Measurements from ENCODE around the gene CEP78. TPM values are rescaled to one million over a fixed set of nuclear protein-coding genes. Genes with fewer than 3 reads are reported as not detected.

The CEP78 gene
- total RNA-seq, 1 donor from 2014 or later = 9.3 TPM

DNA sequence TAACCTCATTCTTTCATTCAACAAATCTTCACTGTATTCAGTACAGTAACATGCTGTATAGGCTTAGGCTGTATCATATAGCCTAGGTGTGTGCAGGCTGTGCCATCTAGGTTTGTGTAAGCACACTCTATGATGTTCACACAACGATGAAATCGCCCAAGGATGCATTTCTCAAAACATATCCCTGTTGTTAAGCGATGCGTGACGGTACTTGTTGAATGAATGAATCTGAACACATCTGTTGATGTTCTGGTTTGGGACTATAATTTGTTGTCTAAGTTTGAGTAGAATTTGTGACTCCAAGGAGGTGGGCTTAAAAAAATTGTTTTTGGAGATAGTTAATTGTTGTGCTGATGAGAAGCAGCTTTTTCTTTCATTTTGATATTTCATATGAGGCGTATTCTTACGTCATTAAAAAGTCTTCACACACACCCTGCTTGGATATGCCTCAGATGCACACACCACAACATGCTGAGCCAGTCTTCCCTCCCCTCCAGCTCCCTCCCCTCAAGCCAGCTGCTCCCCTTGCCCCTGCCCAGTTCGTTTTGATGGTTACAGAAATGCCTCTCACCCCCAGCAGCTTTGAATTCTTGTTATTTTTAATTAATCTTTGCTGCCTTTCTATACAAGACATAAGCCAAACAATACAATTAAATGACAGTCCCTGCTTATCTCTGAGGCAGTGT is 55.5 kb downstream of the CEP78 start:
- Histone ChIP-seq H3K4me3 (no peak overlapping the region), H3K9me3 (no peaks in the 10 kb centered on the region), H3K4me1 (peaks cover 9% of the 10 kb centered on the region), H3K27ac (no peak overlapping the region), H3K27me3 (no peaks in the 10 kb centered on the region), H3K36me3 (no peaks in the 10 kb centered on the region)
- no peak for DNase-seq (ENCODE audit: extremely low spot score in 2 of 2)
- intact Hi-C loops (cut with DNase I) = no loop called here
- TF ChIP-seq, protein P1, sequence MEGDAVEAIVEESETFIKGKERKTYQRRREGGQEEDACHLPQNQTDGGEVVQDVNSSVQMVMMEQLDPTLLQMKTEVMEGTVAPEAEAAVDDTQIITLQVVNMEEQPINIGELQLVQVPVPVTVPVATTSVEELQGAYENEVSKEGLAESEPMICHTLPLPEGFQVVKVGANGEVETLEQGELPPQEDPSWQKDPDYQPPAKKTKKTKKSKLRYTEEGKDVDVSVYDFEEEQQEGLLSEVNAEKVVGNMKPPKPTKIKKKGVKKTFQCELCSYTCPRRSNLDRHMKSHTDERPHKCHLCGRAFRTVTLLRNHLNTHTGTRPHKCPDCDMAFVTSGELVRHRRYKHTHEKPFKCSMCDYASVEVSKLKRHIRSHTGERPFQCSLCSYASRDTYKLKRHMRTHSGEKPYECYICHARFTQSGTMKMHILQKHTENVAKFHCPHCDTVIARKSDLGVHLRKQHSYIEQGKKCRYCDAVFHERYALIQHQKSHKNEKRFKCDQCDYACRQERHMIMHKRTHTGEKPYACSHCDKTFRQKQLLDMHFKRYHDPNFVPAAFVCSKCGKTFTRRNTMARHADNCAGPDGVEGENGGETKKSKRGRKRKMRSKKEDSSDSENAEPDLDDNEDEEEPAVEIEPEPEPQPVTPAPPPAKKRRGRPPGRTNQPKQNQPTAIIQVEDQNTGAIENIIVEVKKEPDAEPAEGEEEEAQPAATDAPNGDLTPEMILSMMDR (IDR thresholded peaks at IDR 0.05) = no peak
- TF ChIP-seq POLR2A (IDR thresholded peaks at IDR 0.05) (no peak), POLR2AphosphoS5 (IDR thresholded peaks at IDR 0.05; ENCODE audit: insufficient read depth in 1 of 2, low read depth in 1 of 2) (no peak)

- TF ChIP-seq POLR2AphosphoS5 (IDR thresholded peaks at IDR 0.05; ENCODE audit: insufficient read depth in 1 of 2, low read depth in 1 of 2) (no peak), POLR2A (IDR thresholded peaks at IDR 0.05) (no peak)
- TF ChIP-seq, protein P1 (IDR thresholded peaks at IDR 0.05) = no peak
- Histone ChIP-seq H3K27ac (no peak overlapping the region), H3K4me3 (no peak overlapping the region), H3K36me3 (no peaks in the 10 kb centered on the region), H3K9me3 (no peaks in the 10 kb centered on the region), H3K27me3 (no peaks in the 10 kb centered on the region), H3K4me1 (peaks cover 14% of the 10 kb centered on the region)
- intact Hi-C loops (cut with DNase I) = no loop called here
- no peak for DNase-seq (ENCODE audit: extremely low spot score in 2 of 2)
Observed at GRCh38 chr9:78292026-78292425, 56.2 kb downstream of the CEP78 start.

DNA sequence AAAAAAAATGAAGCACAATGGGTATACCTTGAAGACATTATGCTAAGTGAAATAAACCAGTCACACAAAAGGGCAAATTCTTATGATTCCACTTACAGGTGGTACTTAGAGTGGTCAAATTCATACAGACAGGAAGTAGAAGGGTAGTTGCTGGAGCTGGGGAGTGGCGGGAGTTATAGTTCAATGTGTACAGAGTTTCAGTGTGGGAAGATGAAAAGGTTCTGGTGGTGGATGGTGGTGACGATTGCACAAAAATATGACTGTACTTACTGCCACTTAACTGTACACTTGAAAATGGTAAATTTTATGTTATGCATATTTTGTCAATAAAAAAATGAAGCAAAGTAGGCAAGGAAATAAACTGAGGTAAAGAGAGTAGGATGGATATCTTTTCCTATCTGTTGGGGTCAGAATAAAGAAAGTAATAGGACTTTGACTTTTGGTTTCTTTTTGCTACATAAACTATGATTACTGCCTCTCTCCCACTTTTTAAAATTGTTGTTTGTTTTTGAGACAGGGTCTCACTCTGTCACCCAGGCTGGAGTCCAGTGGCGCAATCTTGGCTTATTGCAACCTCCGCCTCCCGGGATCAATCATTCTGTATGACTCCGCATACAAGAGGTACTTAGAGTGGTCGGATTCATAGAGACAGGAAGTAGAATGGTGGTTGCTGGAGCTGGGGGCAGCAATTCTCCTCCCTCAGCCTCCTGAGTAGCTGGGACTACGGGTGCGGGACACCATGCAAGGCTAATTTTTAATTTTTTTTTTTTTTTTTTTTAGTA is 57.0 kb downstream of the CEP78 start:
- intact Hi-C loops (cut with DNase I) = no loop called here
- no peaks in the 10 kb centered on the region for H3K9me3 ChIP-seq
- no peaks in the 10 kb centered on the region for H3K36me3 ChIP-seq
- TF ChIP-seq, protein P1 (IDR thresholded peaks at IDR 0.05) = no peak
- TF ChIP-seq POLR2A (IDR thresholded peaks at IDR 0.05) (no peak), POLR2AphosphoS5 (IDR thresholded peaks at IDR 0.05; ENCODE audit: insufficient read depth in 1 of 2, low read depth in 1 of 2) (no peak)
- no peak for DNase-seq (ENCODE audit: extremely low spot score in 2 of 2)
- no peak overlapping the region for H3K4me3 ChIP-seq
- no peak overlapping the region for H3K27ac ChIP-seq
- H3K4me1 ChIP-seq = peaks cover 23% of the 10 kb centered on the region
- H3K27me3 ChIP-seq = no peaks in the 10 kb centered on the region

DNA sequence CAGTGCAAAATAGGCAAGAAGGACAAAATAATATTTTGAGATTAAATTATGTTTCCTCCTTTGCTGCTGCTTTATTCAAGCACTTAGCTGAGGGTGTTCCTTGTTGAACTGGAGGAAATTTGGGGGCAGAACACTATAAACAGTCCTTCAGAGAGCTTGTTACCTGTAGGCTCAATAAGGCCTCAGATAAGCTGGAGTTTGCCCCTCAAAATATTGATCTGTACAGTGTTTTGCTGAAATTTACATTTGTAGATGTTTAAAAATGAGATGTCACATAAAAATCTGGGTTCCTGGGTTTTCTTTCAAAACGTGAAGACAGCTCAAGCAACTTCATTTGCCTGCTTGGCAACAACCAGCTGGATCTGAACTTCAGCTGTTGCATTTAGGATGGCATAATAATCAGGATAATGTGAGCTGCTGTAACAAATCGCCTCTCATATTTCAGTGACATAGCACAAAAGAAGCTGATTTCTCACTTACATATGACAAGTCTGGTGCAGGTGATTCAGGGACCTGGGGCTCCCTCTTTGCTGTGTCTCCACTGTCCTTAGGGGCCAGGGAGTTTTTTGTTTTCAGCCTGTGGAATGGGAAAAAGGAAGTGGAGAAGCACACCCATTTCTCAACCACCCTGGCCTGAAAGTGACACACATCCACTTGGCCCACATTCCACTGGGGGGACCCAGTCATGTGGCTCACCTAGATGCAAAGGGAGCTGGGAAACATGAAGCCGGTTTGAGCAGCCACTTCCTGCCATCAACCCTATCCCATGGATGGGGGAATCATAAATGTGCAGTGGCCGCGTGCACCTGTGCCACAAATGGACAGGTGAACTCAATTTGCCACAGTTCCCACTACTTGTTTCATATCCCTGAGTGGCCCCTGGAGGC is 58.7 kb downstream of the CEP78 start:
- intact Hi-C loops (cut with DNase I) = no loop called here
- Histone ChIP-seq H3K4me1 (peaks cover 29% of the 10 kb centered on the region), H3K4me3 (no peak overlapping the region), H3K9me3 (no peaks in the 10 kb centered on the region), H3K36me3 (no peaks in the 10 kb centered on the region), H3K27me3 (no peaks in the 10 kb centered on the region), H3K27ac (no peak overlapping the region)
- peak in 1 of 2 donors; percentile 72 for DNase-seq (ENCODE audit: extremely low spot score in 2 of 2)
- no peak for TF ChIP-seq POLR2AphosphoS5 (IDR thresholded peaks at IDR 0.05; ENCODE audit: insufficient read depth in 1 of 2, low read depth in 1 of 2)
- no peak for TF ChIP-seq POLR2A (IDR thresholded peaks at IDR 0.05)
- TF ChIP-seq, protein P1 (IDR thresholded peaks at IDR 0.05) = no peak
